GM12892 (cell line): ENCODE results near the gene DYRK1A.
"Not testable (repeated sequence)": the region's sequence is repeated elsewhere in the genome, so short reads cannot be mapped to it uniquely, and the experiment has no call there.

Experiments
- DNase-seq: peaks from one replicate; pipeline ENCODE4 v3.0.0; 2011; ENCODE audit not compliant: insufficient read length
- FAIRE-seq: peaks from 2 replicates; lab custom pipeline; 2011; peaks lifted over from hg19 to GRCh38; lab: Jason Lieb, UNC
- POLR2A ChIP-seq: IDR thresholded peaks from 2 replicates; pipeline ENCODE4 v1.6.1; 2011; ENCODE audit warnings: low read depth, low read length, control low read depth
- POLR2AphosphoS5 ChIP-seq: IDR thresholded peaks from 2 replicates; pipeline ENCODE4 v1.6.1; 2011; ENCODE audit warnings: low read depth, low read length, control low read depth
- TAF1 ChIP-seq: IDR thresholded peaks from 2 replicates; pipeline ENCODE4 v1.6.1; 2011; ENCODE audit warnings: low read depth, mild to moderate bottlenecking, control low read depth, low read length, borderline replicate concordance

Gene DYRK1A

DNA sequence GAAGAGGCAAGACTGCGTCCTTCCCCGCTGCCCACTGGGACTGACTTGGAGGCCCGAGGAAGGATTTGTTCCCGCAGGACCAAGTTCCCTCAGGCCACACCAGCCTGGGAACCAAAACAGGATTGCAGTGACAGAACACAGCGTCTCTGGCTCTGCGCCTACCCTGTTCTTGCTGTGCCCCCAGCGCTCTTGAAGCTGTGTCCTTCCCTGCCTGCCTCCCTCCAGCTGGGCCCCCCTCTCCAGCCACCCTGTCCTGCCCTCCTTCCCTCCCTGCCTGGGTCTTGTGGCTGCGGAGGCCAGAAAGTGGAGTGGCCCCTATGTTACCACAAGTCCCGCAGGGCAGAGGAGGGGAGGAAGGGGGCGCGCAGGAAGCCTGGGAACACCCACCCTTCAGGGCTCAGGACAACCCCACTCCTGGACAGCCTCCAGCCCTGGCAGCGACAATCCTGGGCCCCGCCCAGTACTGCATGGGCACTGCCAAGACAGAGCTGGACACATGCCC, 164.9 kb downstream of the DYRK1A start:
- FAIRE-seq (no peak), DNase-seq (no peak)
- TF ChIP-seq POLR2A, result no peak
- TF ChIP-seq POLR2AphosphoS5, result no peak
- no peak for TF ChIP-seq TAF1

DNA sequence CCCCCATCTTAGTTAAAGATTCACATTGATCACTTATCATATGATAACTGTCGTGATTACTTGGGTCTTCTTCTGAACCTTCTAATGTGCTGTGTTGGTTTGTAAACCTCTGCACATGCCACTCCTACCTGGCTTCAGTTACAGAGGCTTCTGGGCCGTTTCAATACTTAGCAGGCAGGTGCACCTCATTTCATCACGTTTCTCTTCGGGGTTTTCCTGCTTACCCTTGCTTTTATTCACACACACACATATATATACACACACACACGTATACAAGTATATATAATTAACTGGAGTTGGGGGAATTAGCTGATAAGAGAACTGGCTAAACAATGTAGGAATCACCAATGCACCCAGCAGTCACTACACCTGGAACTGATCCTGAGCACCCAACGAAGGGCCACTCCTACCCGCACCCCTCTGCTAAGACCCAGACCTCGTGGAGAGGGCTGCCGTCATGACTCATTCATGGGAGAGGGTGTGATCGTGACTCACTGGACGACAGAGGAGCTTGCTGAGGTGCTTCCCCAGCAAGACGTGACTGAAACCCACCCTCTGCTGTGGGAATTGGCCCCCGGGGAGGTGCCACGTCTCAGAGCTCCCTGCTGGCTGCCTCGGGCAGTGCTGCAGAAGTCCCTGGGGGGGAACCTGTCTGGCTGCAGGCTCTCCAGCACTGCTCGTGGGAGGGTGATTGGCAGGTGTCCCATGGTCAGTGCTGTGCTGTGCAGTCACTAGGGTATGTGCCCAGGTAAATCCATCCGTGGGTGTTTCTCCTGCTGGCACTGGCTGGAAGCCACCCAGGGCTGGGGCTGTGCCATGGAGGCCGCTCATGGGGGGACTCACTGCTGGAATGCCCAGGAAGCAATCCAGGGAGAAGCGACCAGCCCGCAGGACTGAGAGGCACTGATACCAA, 166.6 kb downstream of the DYRK1A start:
- DNase-seq, result no peak
- peak; percentile 77 for FAIRE-seq
- TF ChIP-seq POLR2AphosphoS5, result no peak

DNA sequence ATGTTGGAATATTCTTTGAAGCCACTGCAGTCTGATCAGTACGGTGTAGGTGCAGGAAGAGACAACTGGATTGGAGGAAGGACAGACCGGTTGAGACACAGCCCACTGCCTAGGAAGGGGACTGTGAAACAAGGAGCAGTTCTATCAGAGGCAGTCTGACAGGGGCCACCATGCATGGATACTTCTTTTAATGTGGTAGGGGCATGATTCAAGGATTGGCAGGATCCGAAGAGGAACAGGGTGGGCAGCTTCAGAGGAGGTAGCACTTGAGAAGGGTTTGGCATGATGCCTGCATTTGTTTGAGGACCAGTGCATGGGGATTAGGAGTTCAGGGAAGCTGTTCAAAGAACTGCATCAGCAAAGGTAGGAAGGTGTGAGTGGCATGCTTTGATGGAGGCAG, 167.9 kb downstream of the DYRK1A start:
- TF ChIP-seq POLR2AphosphoS5 (no peak), TAF1 (no peak), POLR2A (no peak)
- no peak for FAIRE-seq
- DNase-seq, result no peak

DNA sequence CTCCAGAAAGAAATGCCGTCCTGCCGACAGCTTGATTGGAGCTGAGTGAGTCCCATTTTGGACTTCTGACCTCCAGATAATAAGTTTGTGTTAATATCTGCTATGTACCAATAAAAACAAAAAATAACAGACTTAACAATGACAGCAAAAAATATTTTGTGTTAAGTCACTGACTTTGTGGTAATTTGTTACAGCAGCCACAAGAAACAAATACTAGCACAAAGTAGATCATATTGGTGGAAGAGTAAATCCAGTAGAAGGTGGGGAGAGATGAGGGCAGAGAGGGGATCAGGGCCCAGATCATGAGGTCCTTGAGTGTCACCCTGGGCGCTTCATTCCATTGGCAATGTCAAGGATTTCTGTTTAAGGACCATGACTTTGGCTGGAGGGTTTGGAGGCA, 168.6 kb downstream of the DYRK1A start:
- DNase-seq, result no peak
- TF ChIP-seq POLR2AphosphoS5, result no peak
- TF ChIP-seq POLR2A, result no peak
- no peak for TF ChIP-seq TAF1
- no peak for FAIRE-seq

DNA sequence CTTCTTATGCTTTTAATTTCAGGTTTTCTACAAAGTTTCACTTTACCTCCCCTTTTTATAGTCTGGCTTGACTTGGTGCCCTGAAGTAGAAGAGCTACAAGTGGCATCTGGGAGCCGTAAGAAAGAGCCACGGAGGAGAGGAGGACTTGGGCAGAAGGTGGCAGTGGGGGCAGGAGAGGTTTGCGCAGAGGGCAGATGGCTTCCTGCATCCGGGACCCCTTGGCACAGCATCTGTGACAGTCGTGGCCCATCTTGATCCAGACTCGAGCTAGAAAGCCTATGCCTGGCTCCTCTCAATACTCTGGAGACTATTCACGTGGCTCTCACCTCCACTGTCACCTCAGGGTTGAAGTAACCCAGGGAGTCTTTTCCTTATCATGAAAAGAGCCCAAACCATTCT, 169.1 kb downstream of the DYRK1A start:
- no peak for FAIRE-seq
- DNase-seq, result no peak
- no peak for TF ChIP-seq POLR2A
- TF ChIP-seq TAF1, result no peak
- no peak for TF ChIP-seq POLR2AphosphoS5

DNA sequence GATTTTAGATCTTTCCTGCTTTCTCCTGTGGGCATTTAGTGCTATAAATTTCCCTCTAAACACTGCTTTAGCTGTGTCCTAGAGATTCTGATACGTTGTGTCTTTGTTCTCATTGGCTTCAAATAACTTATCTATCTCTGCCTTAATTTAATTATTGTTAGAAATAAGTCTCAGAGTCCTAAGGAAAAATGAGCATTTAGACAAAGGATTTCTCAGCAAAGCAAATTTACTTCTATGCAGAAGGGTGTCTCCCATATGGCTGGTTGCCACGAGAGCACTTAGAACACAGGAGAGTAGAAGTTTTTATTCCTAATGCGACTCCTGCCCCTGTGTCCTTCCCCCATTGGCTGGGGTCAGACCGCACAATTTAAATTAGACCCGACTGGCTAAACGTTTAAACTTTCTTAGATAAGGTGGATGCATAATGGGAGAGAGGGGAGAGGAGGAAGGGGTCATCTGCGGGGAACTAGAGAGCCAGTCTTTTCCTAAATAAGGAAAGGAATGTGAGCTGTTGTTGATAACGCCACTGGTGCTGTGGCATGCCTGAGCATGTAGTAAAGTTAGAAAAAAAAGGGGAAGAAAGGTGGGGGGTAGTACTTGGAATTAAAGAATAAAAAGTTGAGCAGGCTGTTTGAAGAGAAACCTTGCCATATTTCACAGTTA, 170.2 kb downstream of the DYRK1A start:
- TF ChIP-seq POLR2A (no peak), TAF1 (no peak), POLR2AphosphoS5 (no peak)
- DNase-seq, result no peak
- FAIRE-seq, result no peak

DNA sequence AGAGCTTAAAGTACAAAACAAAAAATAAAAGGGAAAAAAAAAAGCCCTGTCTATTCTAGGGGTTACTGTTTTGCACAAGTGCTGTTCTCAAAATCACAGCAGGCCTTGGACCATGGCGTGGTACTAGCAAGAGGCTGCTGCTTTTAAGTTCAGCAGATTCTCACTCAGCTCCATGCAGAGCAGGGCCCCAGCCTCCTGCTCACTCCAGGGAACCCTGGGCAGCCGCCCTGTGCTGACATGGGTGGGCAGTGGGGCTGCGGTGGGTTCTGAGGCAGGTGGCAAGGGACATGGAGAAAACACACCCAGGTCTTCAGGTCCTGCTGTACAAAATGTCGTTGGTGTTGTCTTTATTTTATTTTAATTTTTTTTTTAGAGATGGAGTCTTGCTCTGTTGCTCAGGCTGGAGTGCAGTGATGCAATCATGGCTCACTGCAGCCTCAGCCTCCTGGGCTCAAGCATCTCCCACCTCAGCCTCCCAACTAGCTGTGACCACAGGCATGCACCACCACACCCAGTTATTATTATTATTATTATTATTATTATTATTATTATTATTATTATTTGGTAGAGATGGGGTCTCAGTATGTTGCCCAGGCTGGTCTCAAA, 170.9 kb downstream of the DYRK1A start:
- DNase-seq, result no peak
- TF ChIP-seq POLR2AphosphoS5, result no peak
- TF ChIP-seq TAF1, result no peak
- no peak for TF ChIP-seq POLR2A
- FAIRE-seq, result no peak

DNA sequence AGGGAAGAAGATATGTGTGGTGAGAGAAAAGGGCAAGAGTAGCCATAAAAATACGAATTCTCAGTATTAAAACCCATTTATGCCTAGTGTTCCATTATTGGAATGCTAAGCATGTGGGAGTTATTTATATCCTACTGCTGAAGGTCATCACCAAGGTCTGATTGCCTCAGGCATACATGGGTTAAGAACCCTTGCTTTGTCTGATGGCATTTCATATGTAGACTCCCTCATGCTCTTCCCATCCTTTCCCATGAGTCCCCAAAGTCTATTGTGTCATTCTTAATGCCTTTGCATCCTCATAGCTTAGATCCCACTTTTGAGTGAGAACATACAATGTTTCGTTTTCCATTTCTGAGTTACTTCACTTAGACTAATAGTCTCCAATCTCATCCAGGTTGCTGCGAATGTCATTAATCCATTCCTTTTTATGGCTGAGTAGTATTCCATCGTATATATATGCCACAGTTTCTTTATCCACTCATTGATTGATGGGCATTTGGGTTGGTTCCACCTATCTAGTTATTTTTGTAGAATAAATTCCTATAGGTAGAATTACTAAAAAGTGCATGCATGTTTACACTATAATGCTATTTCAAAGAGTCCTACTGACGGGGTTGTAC, 172.5 kb downstream of the DYRK1A start:
- TF ChIP-seq POLR2AphosphoS5 (no peak), TAF1 (no peak), POLR2A (no peak)
- no peak for FAIRE-seq
- DNase-seq, result no peak

DNA sequence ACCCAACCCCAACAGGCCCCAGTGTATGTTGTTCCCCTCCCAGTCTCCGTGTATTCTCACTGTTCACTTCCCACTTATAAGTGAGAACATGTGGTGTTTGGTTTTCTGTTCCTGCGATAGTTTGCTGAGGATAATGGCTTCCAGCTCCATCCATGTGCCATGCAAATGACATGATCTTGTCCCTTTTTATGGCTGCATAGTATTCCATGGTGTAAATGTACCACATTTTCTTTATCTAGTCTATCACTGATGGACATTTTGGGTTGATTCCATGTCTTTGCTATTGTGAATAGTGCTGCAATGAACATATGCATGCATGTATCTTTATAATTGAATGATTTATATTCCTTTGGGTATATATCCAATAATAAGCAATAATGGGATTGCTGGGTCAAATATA, 174.6 kb downstream of the DYRK1A start:
- DNase-seq, FAIRE-seq: not testable (repeated sequence)

DNA sequence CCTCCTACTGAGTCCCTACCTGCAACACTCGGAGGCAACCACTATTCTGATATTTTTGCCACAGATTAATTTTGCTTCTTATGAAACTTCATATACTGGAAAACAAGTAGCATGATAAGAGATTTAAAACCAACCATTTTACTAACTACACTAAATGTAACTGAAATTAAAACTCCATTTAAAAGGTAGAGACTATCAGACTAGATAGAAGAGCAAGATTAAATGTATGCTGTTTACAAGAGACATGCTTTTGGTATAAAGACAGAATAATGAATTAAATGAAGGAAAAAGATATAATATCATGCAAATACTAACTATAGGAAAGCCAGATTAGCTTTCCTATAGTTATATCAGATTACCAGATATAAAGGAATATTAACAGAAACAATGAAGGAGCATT, 175.9 kb downstream of the DYRK1A start:
- FAIRE-seq, result no peak
- DNase-seq, result no peak
- TF ChIP-seq POLR2AphosphoS5 (no peak), TAF1 (no peak), POLR2A (no peak)

DNA sequence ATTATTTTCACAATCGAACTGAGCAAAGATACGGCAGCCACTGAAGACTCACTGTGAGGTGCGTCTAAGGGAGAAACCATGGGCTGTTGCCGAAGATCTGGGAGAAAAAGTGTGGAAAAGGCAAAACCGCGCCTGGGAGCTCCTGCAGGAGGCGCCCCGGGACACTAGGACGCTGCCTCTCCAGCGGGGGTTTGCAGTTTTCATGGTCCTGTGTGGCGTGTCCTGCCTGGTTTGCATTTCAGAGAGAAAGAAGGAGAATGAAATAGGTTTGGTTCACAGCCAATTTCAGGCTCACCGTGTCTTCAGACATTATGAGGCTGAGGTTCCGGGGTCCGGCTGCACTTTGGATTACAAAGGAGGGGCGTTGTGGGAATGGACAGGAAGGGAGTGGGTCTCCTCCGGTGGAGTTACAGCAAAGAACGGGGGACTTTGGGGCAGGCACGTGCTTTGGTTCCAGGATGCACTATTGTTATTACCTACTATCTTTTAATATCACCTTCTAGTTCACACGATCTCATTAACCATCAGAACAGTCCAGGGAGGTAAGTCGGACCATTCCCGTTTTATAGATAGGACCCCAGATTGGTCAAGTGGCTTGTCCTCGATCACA, 179.8 kb downstream of the DYRK1A start:
- FAIRE-seq (no peak), DNase-seq (no peak)
- TF ChIP-seq POLR2AphosphoS5 (no peak), TAF1 (no peak), POLR2A (no peak)
